ENCODE measurements around the gene CRYGD.

GRCh38 chr2:208101716-208102631 is 22.4 kb downstream of the CRYGD start:
- TF ChIP-seq E2F4 (CRISPR knock-in tag; IDR thresholded peaks at IDR 0.05; ENCODE audit: borderline replicate concordance, low read depth) = no peak
- TF ChIP-seq USF2 (CRISPR knock-in tag; IDR thresholded peaks at IDR 0.05) = no peak
- no peak for TF ChIP-seq CBFB (CRISPR knock-in tag; IDR thresholded peaks at IDR 0.05; ENCODE audit: low read depth)
- TF ChIP-seq SP1 (CRISPR knock-in tag; conservative IDR thresholded peaks at IDR 0.05) = no peak
- no peak for TF ChIP-seq CTCF (IDR thresholded peaks at IDR 0.05)
- no peak for TF ChIP-seq ZNF423 (CRISPR knock-in tag; IDR thresholded peaks at IDR 0.05)
- TF ChIP-seq ATF2 (CRISPR knock-in tag; IDR thresholded peaks at IDR 0.05; ENCODE audit: borderline replicate concordance, low read depth) = no peak
- no peak for TF ChIP-seq RELA (CRISPR knock-in tag; IDR thresholded peaks at IDR 0.05; ENCODE audit: borderline replicate concordance)
